Mucosa of gallbladder (tissue), 1 donor: Measurements from ENCODE around the gene GALR3. TPM values are rescaled to one million over a fixed set of nuclear protein-coding genes. Genes with fewer than 3 reads are reported as not detected.

ENCODE experiments used
- DNase-seq: peaks from one replicate; pipeline ENCODE4 v3.0.0-alpha.2; 2020; ENCODE audit warnings: low spot score
- total RNA-seq: library from RNA; stranded (reverse); gene quantifications from one replicate; pipeline ENCODE4 v1.2.1, GENCODE V29; 2021
- donor health status: DM: no; HTN: no; CAD: no.

GALR3 gene
- total RNA-seq, 1 donor from 2014 or later, result 0.29 TPM

- DNase-seq, result peak; percentile 27
These were observed 926 bp upstream of the GALR3 start for GRCh38 chr22:37822079-37822833.

- DNase-seq, result no peak
These were observed 1.8 kb downstream of the GALR3 start for GRCh38 chr22:37824674-37825641.

- no peak for DNase-seq
These were observed 3.9 kb downstream of the GALR3 start for GRCh38 chr22:37827056-37827455.

GRCh38 chr22:37830093-37830842 lies 7.1 kb downstream of the GALR3 start:
- no peak for DNase-seq

- no peak for DNase-seq
These were observed 8.3 kb downstream of the GALR3 start for GRCh38 chr22:37831472-37831871.

- no peak for DNase-seq
These were observed 9.1 kb downstream of the GALR3 start for GRCh38 chr22:37832022-37832857.

- DNase-seq, result peak; percentile 30
These were observed 19.0 kb downstream of the GALR3 start for GRCh38 chr22:37842015-37842793.

- DNase-seq, result peak; percentile 16
These were observed 20.5 kb downstream of the GALR3 start for GRCh38 chr22:37843741-37844089.

- no peak for DNase-seq
These were observed 21.7 kb downstream of the GALR3 start for GRCh38 chr22:37844904-37845329.

- DNase-seq, result no peak
These were observed 23.3 kb downstream of the GALR3 start for GRCh38 chr22:37846433-37846832.

GRCh38 chr22:37848587-37849088 lies 25.5 kb downstream of the GALR3 start:
- DNase-seq, result no peak

- peak; percentile 92 for DNase-seq
These were observed 26.0 kb downstream of the GALR3 start, which contains the start of gene EIF3L for GRCh38 chr22:37849089-37849751. Gene EIF3L, plus strand, starts transcription at chr22:37849419. Its CDS starts 31 bp downstream, at chr22:37849450.

- no peak for DNase-seq
These were observed 27.6 kb downstream of the GALR3 start for GRCh38 chr22:37850801-37851200.

GRCh38 chr22:37852418-37852817 lies 29.2 kb downstream of the GALR3 start:
- no peak for DNase-seq

- DNase-seq, result no peak
These were observed 31.8 kb downstream of the GALR3 start for GRCh38 chr22:37854946-37855345.

- DNase-seq, result no peak
These were observed 32.3 kb downstream of the GALR3 start for GRCh38 chr22:37855462-37855861.

GRCh38 chr22:37860796-37861421 lies 37.7 kb downstream of the GALR3 start:
- no peak for DNase-seq

GRCh38 chr22:37862570-37863325 lies 39.6 kb downstream of the GALR3 start:
- no peak for DNase-seq
